OCI-LY1 (cell line): ENCODE results near the gene OS9.

ENCODE experiments used
- CTCF ChIP-seq: fragments of 200-600 bp; sonication (generic), shearing (Covaris generic); IDR thresholded peaks from 2 replicates; pipeline ENCODE4 v1.5.1; 2017; ENCODE audit warnings: mild to moderate bottlenecking, antibody characterized with exemption, low read length, moderate library complexity, mixed read lengths
- EZH2 ChIP-seq: fragments of 200-600 bp; sonication (generic), shearing (Covaris generic); IDR thresholded peaks from 2 replicates; pipeline ENCODE4 v1.8.0; 2017; ENCODE audit warnings: borderline replicate concordance, mixed run types, mild to moderate bottlenecking, antibody characterized with exemption, low read length, moderate library complexity, mixed read lengths

- TF ChIP-seq CTCF (no peak), EZH2 (no peak)
Observed at GRCh38 chr12:57674691-57675090, 19.2 kb upstream of the OS9 start.
